Gastrocnemius medialis (tissue), 4 donors: ENCODE measurements around the gene ZNF580. TPM values are rescaled to one million over a fixed set of nuclear protein-coding genes. Genes with fewer than 3 reads are reported as not detected.

ENCODE experiments used
- ATAC-seq, 2 donors: fragments of 150-250 bp; one replicate each; pipeline ENCODE4 v1.9.1; 2016
- DNase-seq, 2 donors: peaks; one replicate each; pipeline ENCODE4 v3.0.0-alpha.2; 2019
- H3K27ac ChIP-seq, 4 donors: fragments of 200-600 bp; sonication (generic); 1 replicate in 1 of 4; 2 replicates in 3 of 4; pipeline ENCODE4 v1.5.1; 2016 to 2018; ENCODE audit warnings: mild to moderate bottlenecking in 2 of 4, moderate library complexity in 1 of 4
- H3K27me3 ChIP-seq, 3 donors: fragments of 200-600 bp; sonication (generic) in 2 of 3; 1 replicate in 1 of 3; 2 replicates in 2 of 3; pipeline versions ENCODE4 v1.5.1 to v1.6.0; 2016 to 2019; ENCODE audit warnings: mild to moderate bottlenecking in 1 of 3, moderate library complexity in 1 of 3
- H3K36me3 ChIP-seq, 2 donors: fragments of 200-600 bp; sonication (generic) in 1 of 2; one replicate each; pipeline ENCODE4 v1.5.1; 2017 to 2018
- H3K4me1 ChIP-seq, 2 donors: fragments of 200-600 bp; sonication (generic) in 1 of 2; one replicate each; pipeline ENCODE4 v1.5.1; 2016 to 2017; ENCODE audit warnings: mild to moderate bottlenecking in 2 of 2
- H3K4me3 ChIP-seq, 4 donors: fragments of 200-600 bp; sonication (generic) in 3 of 4; 1 replicate in 1 of 4; 2 replicates in 3 of 4; pipeline ENCODE4 v1.5.1; 2016 to 2019; ENCODE audit warnings: mild to moderate bottlenecking in 2 of 4
- H3K9me3 ChIP-seq, 3 donors: fragments of 200-600 bp; sonication (generic) in 2 of 3; 1 replicate in 1 of 3; 2 replicates in 2 of 3; pipeline ENCODE4 v1.5.1; 2016 to 2019
- CTCF ChIP-seq, 5 experiments: fragments of 450-650 bp in 3 of 5; fragments of 200-600 bp in 2 of 5; sonication (generic) in 2 of 5; IDR thresholded peaks in 4 of 5; conservative IDR thresholded peaks in 1 of 5; 1 replicate in 4 of 5; 2 replicates in 1 of 5; pipeline ENCODE4 v1.5.1; 2016 to 2019; ENCODE audit warnings: antibody characterized with exemption in 5 of 5, mild to moderate bottlenecking in 3 of 5, moderate library complexity in 3 of 5
- POLR2A ChIP-seq, 2 donors: fragments of 450-650 bp; IDR thresholded peaks; one replicate each; pipeline ENCODE4 v1.6.1; 2017; ENCODE audit warnings: antibody characterized with exemption in 2 of 2, mild to moderate bottlenecking in 2 of 2, moderate library complexity in 2 of 2
- in situ Hi-C, 4 donors: fragments of 200-750 bp; cut with MboI; loops; one replicate each; pipeline versions ENCODE4 v1.15.0 to v1.8.0; 2017; ENCODE audit warnings: low sequenced_read_pairs in 4 of 4
- intact Hi-C: fragments of 100-400 bp; cut with DNase I; formaldehyde crosslinking; loops from one replicate; pipeline ENCODE4 v1.15.1; 2023; ENCODE audit warnings: low total_unique reads
- total RNA-seq, 4 donors: library from RNA; depleted of rRNA; stranded (reverse); fragments of >200 nt; gene quantifications; one replicate each; pipeline versions ENCODE4 v1.1.0 to v1.2.3, GENCODE V29; 2016

The ZNF580 gene
- total RNA-seq, 4 donors from 2014 or later, result 1.5 to 12.3 (median 7.2) TPM

- intact Hi-C loops (no loop called here), in situ Hi-C loops (no loop called here)
- H3K27me3 ChIP-seq, result no peaks in the 10 kb centered on the region
- H3K4me3 ChIP-seq, result peak overlapping the region in 3 of 4 donors; percentile 76 to 87 (median 80)
- peaks cover 0 to 25% of the 10 kb centered on the region in 2 donors for H3K36me3 ChIP-seq
- H3K27ac ChIP-seq, result peak overlapping the region; percentile 39 to 95 (median 83)
- ATAC-seq, result peak in 1 of 2 donors; percentile 38
- TF ChIP-seq CTCF (IDR thresholded peaks at IDR 0.05 in 4 of 5, conservative IDR thresholded peaks at IDR 0.05 in 1 of 5) (peak in 1 of 5 experiments; percentile 9), POLR2A (IDR thresholded peaks at IDR 0.05) (no peak)
- no peaks in the 10 kb centered on the region for H3K9me3 ChIP-seq
- peaks cover 31 to 38% of the 10 kb centered on the region in 2 donors for H3K4me1 ChIP-seq
- peak; percentile 29 to 32 for DNase-seq
These were observed 35.6 kb downstream of the ZNF580 start for GRCh38 chr19:55676383-55676782.

- DNase-seq, result no peak
- Histone ChIP-seq H3K27ac (peak overlapping the region; percentile 39 to 95 (median 83)), H3K27me3 (no peaks in the 10 kb centered on the region), H3K4me1 (peaks cover 31 to 38% of the 10 kb centered on the region in 2 donors), H3K36me3 (peaks cover 0 to 30% of the 10 kb centered on the region in 2 donors), H3K4me3 (peak overlapping the region in 1 of 4 donors; percentile 87), H3K9me3 (no peaks in the 10 kb centered on the region)
- TF ChIP-seq CTCF (IDR thresholded peaks at IDR 0.05 in 4 of 5, conservative IDR thresholded peaks at IDR 0.05 in 1 of 5) (no peak), POLR2A (IDR thresholded peaks at IDR 0.05) (no peak)
- in situ Hi-C loops (no loop called here), intact Hi-C loops (no loop called here)
- ATAC-seq, result no peak
These were observed 36.2 kb downstream of the ZNF580 start for GRCh38 chr19:55676889-55677505.

- no peak for DNase-seq
- peaks cover 31 to 38% of the 10 kb centered on the region in 2 donors for H3K4me1 ChIP-seq
- in situ Hi-C loops, result no loop called here
These were observed 36.8 kb downstream of the ZNF580 start for GRCh38 chr19:55677572-55678028.

GRCh38 chr19:55678121-55678671, 37.4 kb downstream of the ZNF580 start:
- intact Hi-C loops, result no loop called here
- Histone ChIP-seq H3K27me3 (no peaks in the 10 kb centered on the region), H3K4me3 (no peak overlapping the region), H3K4me1 (peaks cover 31 to 38% of the 10 kb centered on the region in 2 donors), H3K9me3 (no peaks in the 10 kb centered on the region), H3K27ac (peak overlapping the region in 2 of 4 donors; percentile 2 to 95), H3K36me3 (peaks cover 0 to 30% of the 10 kb centered on the region in 2 donors)
- ATAC-seq (no peak), DNase-seq (peak; percentile 18 to 39)
- in situ Hi-C loops, result no loop called here
- TF ChIP-seq POLR2A (IDR thresholded peaks at IDR 0.05) (no peak), CTCF (IDR thresholded peaks at IDR 0.05 in 4 of 5, conservative IDR thresholded peaks at IDR 0.05 in 1 of 5) (no peak)

More at GRCh38 chr19:55677572-55678028, 36.8 kb downstream of the ZNF580 start:
- H3K4me3 ChIP-seq, result no peak overlapping the region
- H3K27me3 ChIP-seq, result no peaks in the 10 kb centered on the region
- H3K36me3 ChIP-seq, result peaks cover 0 to 30% of the 10 kb centered on the region in 2 donors
- H3K27ac ChIP-seq, result peak overlapping the region; percentile 2 to 95 (median 83)
- ATAC-seq, result no peak
- TF ChIP-seq CTCF (IDR thresholded peaks at IDR 0.05 in 4 of 5, conservative IDR thresholded peaks at IDR 0.05 in 1 of 5) (no peak), POLR2A (IDR thresholded peaks at IDR 0.05) (no peak)
- intact Hi-C loops, result no loop called here
- no peaks in the 10 kb centered on the region for H3K9me3 ChIP-seq
